ENCODE measurements around the gene FAM170B.

Gene FAM170B

GRCh38 chr10:49118430-49119074 lies 15.3 kb downstream of the FAM170B start:
- DNase-seq = no peak

GRCh38 chr10:49117376-49118070 lies 16.3 kb downstream of the FAM170B start:
- no peak for DNase-seq

GRCh38 chr10:49116509-49117375 lies 17.1 kb downstream of the FAM170B start:
- no peak for DNase-seq

- no peak for DNase-seq
Observed at GRCh38 chr10:49115796-49116508, 17.9 kb downstream of the FAM170B start.

- no peak for DNase-seq
Observed at GRCh38 chr10:49115015-49115795, 18.6 kb downstream of the FAM170B start, which contains the start of gene VSTM4. VSTM4 (minus strand) TSS chr10:49115522; CDS start chr10:49115485, 37 bp downstream.

GRCh38 chr10:49114718-49115014 lies 19.2 kb downstream of the FAM170B start:
- no peak for DNase-seq

- no peak for DNase-seq
Observed at GRCh38 chr10:49113741-49114141, 20.1 kb downstream of the FAM170B start.

GRCh38 chr10:49112851-49113250 lies 21.0 kb downstream of the FAM170B start:
- no peak for DNase-seq

- no peak for DNase-seq
Observed at GRCh38 chr10:49112098-49112497, 21.7 kb downstream of the FAM170B start.

- DNase-seq = no peak
Observed at GRCh38 chr10:49111320-49111698, 22.5 kb downstream of the FAM170B start.

- no peak for DNase-seq
Observed at GRCh38 chr10:49110684-49111319, 23.0 kb downstream of the FAM170B start.

GRCh38 chr10:49109669-49110340 lies 24.0 kb downstream of the FAM170B start:
- no peak for DNase-seq

- DNase-seq = no peak
Observed at GRCh38 chr10:49108656-49109055, 25.2 kb downstream of the FAM170B start.

- no peak for DNase-seq
Observed at GRCh38 chr10:49107887-49108267, 25.9 kb downstream of the FAM170B start.

- DNase-seq = no peak
Observed at GRCh38 chr10:49107111-49107886, 26.5 kb downstream of the FAM170B start.

GRCh38 chr10:49106451-49106850 lies 27.4 kb downstream of the FAM170B start:
- no peak for DNase-seq

- DNase-seq = no peak
Observed at GRCh38 chr10:49105076-49105475, 28.7 kb downstream of the FAM170B start.

GRCh38 chr10:49104323-49104722 lies 29.5 kb downstream of the FAM170B start:
- no peak for DNase-seq

GRCh38 chr10:49103761-49104160 lies 30.1 kb downstream of the FAM170B start:
- no peak for DNase-seq

GRCh38 chr10:49099046-49099445 lies 34.8 kb downstream of the FAM170B start:
- DNase-seq = no peak

Measured in cortex of kidney (tissue), 1 donor.